ENCODE data around the gene MITF.
A peak's percentile ranks its signal among the peaks of the same experiment; 100 is the strongest.
"Not testable (repeated sequence)": the region's sequence is repeated elsewhere in the genome, so short reads cannot be mapped to it uniquely, and the experiment has no call there.

The MITF gene

GRCh38 chr3:69913422-69913821 lies 174.2 kb downstream of the MITF start:
- H3K27ac ChIP-seq: no peak overlapping the region
- TF ChIP-seq, protein P1, sequence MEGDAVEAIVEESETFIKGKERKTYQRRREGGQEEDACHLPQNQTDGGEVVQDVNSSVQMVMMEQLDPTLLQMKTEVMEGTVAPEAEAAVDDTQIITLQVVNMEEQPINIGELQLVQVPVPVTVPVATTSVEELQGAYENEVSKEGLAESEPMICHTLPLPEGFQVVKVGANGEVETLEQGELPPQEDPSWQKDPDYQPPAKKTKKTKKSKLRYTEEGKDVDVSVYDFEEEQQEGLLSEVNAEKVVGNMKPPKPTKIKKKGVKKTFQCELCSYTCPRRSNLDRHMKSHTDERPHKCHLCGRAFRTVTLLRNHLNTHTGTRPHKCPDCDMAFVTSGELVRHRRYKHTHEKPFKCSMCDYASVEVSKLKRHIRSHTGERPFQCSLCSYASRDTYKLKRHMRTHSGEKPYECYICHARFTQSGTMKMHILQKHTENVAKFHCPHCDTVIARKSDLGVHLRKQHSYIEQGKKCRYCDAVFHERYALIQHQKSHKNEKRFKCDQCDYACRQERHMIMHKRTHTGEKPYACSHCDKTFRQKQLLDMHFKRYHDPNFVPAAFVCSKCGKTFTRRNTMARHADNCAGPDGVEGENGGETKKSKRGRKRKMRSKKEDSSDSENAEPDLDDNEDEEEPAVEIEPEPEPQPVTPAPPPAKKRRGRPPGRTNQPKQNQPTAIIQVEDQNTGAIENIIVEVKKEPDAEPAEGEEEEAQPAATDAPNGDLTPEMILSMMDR (IDR thresholded peaks at IDR 0.05): no peak

GRCh38 chr3:69914395-69914794 lies 175.1 kb downstream of the MITF start:
- TF ChIP-seq, protein P1 (IDR thresholded peaks at IDR 0.05): no peak
- TF ChIP-seq ZFX (IDR thresholded peaks at IDR 0.05; ENCODE audit: borderline replicate concordance): no peak
- no peak overlapping the region for H3K27ac ChIP-seq

DNA sequence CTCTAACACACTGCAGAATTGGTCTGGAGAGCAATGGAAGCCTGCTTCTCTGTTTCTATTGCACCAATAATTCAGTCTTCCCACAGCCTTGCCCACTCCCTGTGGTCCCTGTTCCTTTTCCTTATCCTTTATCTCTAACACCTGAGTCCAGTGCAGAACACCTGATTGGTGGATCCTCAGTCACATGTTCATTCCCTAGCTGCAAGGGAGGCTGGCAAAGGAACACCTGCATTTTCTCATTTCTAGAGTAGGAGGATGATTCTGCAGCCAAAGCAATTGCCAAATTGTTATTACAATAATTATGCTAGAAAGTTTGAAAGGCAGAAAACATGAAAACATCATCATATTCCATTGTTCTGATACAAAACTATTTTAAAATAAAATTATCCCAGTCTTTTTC lies 176.5 kb downstream of the MITF start:
- no peak for TF ChIP-seq ZFX (IDR thresholded peaks at IDR 0.05; ENCODE audit: borderline replicate concordance)
- H3K27ac ChIP-seq: no peak overlapping the region

- TF ChIP-seq, protein P1 (IDR thresholded peaks at IDR 0.05): peak; percentile 75
- H3K27ac ChIP-seq: not testable (repeated sequence)
Measured at GRCh38 chr3:69920009-69920408, 180.7 kb downstream of the MITF start.

- no peak overlapping the region for H3K27ac ChIP-seq
- no peak for TF ChIP-seq ZFX (IDR thresholded peaks at IDR 0.05; ENCODE audit: borderline replicate concordance)
- TF ChIP-seq, protein P1 (IDR thresholded peaks at IDR 0.05): no peak
Measured at GRCh38 chr3:69921651-69922050, 182.4 kb downstream of the MITF start.

GRCh38 chr3:69922521-69923000 lies 183.3 kb downstream of the MITF start:
- TF ChIP-seq, protein P1 (IDR thresholded peaks at IDR 0.05): no peak
- TF ChIP-seq ZFX (IDR thresholded peaks at IDR 0.05; ENCODE audit: borderline replicate concordance): no peak
- no peak overlapping the region for H3K27ac ChIP-seq

GRCh38 chr3:69925506-69925905 lies 186.2 kb downstream of the MITF start:
- no peak overlapping the region for H3K27ac ChIP-seq
- TF ChIP-seq, protein P1 (IDR thresholded peaks at IDR 0.05): no peak
- no peak for TF ChIP-seq ZFX (IDR thresholded peaks at IDR 0.05; ENCODE audit: borderline replicate concordance)

DNA sequence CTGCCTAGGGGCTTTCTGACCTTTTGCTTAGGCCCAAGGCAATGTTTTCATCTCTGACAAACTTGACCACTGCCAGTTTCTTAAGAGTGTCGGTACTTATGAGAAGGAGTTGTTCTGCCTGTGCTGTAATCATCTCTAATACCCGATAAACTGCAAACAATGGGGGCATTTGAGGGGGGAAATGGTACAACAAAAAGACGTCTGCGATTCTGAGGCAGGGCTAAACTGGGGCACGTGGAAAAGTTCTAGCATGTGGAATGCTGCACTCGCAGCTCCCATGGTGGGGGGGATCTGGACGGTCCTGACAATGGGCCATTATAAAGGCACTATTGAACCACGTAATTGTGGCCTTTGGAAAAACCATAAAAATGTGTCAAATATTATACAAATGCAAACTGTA lies 187.1 kb downstream of the MITF start:
- H3K27ac ChIP-seq: no peak overlapping the region
- TF ChIP-seq ZFX (IDR thresholded peaks at IDR 0.05; ENCODE audit: borderline replicate concordance): no peak
- TF ChIP-seq, protein P1 (IDR thresholded peaks at IDR 0.05): no peak
